NCI-H526 (cell line): Measurements from ENCODE around the gene BIRC6.
A peak's percentile ranks its signal among the peaks of the same experiment; 100 is the strongest.
"Not testable (repeated sequence)": the region's sequence is repeated elsewhere in the genome, so short reads cannot be mapped to it uniquely, and the experiment has no call there.

ENCODE experiments used
- DNase-seq, 2 experiments: peaks; one replicate each; lab custom pipeline; 2025; lab: John Stamatoyannopoulos, UW

Gene BIRC6

GRCh38 chr2:32614084-32614483, 257.3 kb downstream of the BIRC6 start:
- DNase-seq, result no peak

- no peak for DNase-seq
Measured at GRCh38 chr2:32617599-32618189, 260.9 kb downstream of the BIRC6 start.

- DNase-seq, result no peak
Measured at GRCh38 chr2:32622570-32623310, 265.9 kb downstream of the BIRC6 start.

GRCh38 chr2:32623311-32623706, 266.5 kb downstream of the BIRC6 start:
- no peak for DNase-seq

GRCh38 chr2:32624812-32625211, 268.0 kb downstream of the BIRC6 start:
- no peak for DNase-seq

- DNase-seq, result no peak
Measured at GRCh38 chr2:32626639-32627221, 269.9 kb downstream of the BIRC6 start.

GRCh38 chr2:32627441-32627813, 270.6 kb downstream of the BIRC6 start:
- DNase-seq, result peak in 1 of 2 experiments; percentile 60

GRCh38 chr2:32627814-32628579, 271.2 kb downstream of the BIRC6 start, which contains the start of gene TTC27:
TSS of gene TTC27 (plus strand) at chr2:32628050. CDS start at chr2:32628293, 243 bp downstream.
- peak; percentile 91 to 96 for DNase-seq

GRCh38 chr2:32632089-32632488, 275.3 kb downstream of the BIRC6 start:
- DNase-seq, result no peak

- DNase-seq, result no peak
Measured at GRCh38 chr2:32633040-32633439, 276.2 kb downstream of the BIRC6 start.

- DNase-seq, result not testable (repeated sequence)
Measured at GRCh38 chr2:32638548-32638947, 281.7 kb downstream of the BIRC6 start.

- DNase-seq, result no peak
Measured at GRCh38 chr2:32641180-32641579, 284.4 kb downstream of the BIRC6 start.

- no peak for DNase-seq
Measured at GRCh38 chr2:32647180-32647651, 290.4 kb downstream of the BIRC6 start.

GRCh38 chr2:32652555-32653209, 295.9 kb downstream of the BIRC6 start:
- no peak for DNase-seq

GRCh38 chr2:32656069-32656468, 299.2 kb downstream of the BIRC6 start:
- no peak for DNase-seq

GRCh38 chr2:32663864-32664263, 307.0 kb downstream of the BIRC6 start:
- no peak for DNase-seq

GRCh38 chr2:32666704-32667103, 309.9 kb downstream of the BIRC6 start:
- DNase-seq, result no peak

GRCh38 chr2:32668254-32668653, 311.4 kb downstream of the BIRC6 start:
- DNase-seq, result no peak
